GM19467 (cell line): ENCODE measurements around the gene IL36RN.
"Not testable (repeated sequence)": the region's sequence is repeated elsewhere in the genome, so short reads cannot be mapped to it uniquely, and the experiment has no call there.

Experiments
- ATAC-seq: cut with Tn5 transposase; IDR thresholded peaks from one replicate; pipeline ENCODE4 v1.9.1; 2021; ENCODE audit warnings: mild to moderate bottlenecking, moderate library complexity; ENCODE audit not compliant: unreplicated experiment

Gene IL36RN

DNA sequence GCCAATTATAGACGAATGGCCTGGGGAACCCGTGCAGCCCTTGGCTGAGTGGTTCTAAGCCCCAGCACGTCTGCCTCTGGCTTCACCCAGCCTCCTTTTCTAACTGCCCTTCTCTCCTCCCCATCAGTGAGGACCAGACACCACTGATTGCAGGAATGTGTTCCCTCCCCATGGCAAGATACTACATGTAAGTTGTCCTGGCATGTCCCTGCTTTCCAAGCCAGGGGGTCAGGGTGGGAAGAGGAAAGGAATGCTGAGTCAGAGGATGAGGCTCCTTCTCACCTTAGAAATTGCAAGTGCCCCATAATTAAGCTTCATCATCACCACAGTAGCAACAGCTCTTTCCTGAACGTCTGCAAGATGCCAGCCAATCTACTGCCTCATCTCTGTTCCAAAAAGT lies 13.6 kb downstream of the IL36RN start:
- no peak for ATAC-seq

DNA sequence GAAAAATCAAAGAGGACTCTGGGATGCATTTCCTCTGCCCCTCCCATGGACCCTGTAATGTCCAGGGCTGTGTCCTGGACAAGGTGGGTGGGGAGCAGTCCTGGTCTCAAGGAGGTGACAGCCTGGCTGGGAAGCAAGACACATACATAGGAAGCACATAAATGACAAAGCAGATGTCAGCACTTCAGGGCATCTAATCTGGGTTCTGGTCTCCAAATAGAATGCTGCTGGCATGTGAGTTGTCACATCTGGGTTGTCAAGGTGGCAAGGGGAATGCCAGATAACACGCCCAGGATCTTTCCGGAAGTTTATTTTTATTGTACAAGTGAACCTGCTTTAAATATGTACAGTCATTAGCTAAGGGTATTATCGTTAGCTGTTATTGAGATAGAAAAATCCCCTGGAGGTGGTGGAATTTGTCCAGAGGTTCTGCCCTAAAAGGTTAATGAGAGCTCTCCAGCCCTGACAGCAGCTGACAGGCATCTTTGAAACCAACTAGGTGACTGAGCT lies 14.4 kb downstream of the IL36RN start:
- no peak for ATAC-seq

DNA sequence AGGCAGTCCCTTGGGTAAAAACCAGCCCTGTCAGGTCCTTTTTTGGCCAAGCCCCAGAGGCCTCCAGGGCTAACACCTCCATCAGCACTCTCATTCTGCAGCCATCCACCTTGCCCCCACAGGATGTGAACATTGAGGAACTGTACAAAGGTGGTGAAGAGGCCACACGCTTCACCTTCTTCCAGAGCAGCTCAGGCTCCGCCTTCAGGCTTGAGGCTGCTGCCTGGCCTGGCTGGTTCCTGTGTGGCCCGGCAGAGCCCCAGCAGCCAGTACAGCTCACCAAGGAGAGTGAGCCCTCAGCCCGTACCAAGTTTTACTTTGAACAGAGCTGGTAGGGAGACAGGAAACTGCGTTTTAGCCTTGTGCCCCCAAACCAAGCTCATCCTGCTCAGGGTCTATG lies 16.0 kb downstream of the IL36RN start:
- no peak for ATAC-seq

DNA sequence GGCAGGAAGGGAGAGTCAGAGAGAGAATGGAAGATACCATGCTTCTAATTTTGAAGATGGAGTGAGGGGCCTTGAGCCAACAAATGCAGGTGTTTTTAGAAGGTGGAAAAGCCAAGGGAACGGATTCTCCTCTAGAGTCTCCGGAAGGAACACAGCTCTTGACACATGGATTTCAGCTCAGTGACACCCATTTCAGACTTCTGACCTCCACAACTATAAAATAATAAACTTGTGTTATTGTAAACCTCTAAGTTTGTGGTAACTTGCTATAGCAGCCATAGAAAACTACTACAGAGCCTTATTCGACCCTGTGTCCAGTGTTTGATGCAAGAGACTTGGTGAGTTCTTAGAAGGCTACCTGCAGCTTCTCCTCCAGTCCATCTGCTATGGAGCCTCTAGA lies 16.6 kb downstream of the IL36RN start:
- no peak for ATAC-seq

DNA sequence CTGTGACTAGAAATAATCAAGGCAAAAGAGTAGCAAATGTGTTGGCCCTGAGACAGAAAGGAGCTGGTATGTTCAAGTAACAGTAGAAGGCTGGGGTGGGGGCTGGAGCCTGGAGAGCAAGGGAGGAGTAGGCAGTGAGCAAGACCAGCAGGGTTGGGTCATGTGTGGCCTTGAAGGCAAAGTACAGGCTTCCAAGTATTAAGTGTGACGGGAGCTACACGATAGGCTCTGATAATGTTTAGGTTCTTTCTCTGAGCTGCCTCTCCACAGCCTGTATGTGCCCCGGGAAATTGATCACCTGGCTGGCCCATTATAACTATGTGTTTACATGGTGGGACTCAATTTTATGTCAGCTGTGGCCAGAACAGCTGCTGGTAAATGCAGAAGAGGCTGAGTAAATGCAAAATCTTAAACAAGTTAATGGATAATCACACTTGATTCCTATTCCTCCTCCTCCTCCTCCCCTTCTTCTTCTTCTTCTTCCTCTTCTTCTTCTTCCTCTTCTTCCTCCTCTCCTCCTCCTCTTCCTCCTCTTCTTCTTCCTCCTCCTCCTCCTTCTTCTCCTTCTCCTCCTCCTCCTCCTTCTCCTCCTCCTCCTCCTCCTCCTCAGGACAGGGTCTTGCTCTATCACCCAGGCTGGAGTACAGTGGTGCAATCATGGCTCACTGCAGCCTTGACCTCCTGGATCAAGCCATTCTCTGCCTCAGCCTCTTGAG lies 18.1 kb downstream of the IL36RN start:
- ATAC-seq: no peak

DNA sequence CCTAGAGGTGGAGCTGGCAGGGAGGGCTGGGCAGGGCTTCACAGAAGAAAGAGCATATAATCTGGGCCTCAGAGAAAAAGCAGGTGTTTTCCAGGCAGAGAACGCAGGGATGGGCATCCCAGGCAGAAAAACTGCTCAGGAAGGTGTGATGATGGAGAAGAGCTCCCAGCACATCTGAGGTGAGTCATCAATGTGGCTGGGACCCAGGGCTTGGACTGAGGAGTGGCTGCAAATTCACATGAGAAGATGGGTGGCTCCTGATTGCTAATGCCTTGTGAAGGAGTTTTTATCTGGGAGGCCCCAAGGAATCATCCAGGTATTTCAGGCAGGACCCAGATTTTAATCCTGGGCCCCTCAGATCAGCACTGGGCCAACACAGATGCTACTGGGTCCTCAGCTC lies 18.9 kb downstream of the IL36RN start:
- no peak for ATAC-seq

DNA sequence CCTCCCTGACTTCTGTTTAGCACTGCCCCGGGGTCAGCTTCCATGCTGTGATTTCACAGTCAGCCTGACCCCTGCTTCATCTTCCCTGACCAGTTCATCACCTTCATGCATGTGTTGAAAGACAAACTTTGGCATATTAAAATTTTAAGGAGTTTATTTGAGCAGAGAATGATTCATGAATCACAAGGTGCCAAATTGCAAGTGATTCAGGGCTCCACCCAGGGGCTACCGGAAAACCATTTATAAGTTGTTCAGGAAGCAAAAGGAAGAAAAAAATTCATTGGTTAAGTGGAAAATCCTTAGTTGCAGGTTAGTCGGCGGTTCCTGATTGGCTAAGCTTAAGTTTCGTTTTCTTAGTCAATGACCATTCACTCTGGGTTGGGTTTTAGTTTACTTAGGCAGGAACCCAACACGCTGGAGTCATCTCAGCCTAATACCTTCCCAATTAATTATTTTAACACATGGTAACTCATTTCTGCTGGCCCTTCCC lies 19.4 kb downstream of the IL36RN start:
- no peak for ATAC-seq

DNA sequence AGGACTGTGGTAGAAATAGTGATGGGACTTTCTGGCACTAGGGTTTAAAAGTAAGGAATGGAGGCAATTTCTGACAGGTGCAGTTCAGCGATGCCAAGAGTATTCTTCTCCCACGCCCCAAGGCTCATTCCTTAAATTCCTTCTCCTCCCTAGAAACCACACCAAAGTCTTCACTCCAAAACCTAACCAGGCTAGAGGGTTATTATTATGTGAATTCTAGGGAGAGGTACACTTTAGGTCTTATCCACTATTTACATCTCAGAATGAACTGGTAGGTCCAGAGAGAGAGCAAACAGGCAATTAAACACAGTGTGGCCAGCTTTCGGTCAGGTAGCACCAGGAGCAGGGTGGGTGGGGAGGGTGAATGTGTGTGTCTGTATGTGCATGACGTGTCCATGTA lies 20.1 kb downstream of the IL36RN start:
- ATAC-seq: no peak

DNA sequence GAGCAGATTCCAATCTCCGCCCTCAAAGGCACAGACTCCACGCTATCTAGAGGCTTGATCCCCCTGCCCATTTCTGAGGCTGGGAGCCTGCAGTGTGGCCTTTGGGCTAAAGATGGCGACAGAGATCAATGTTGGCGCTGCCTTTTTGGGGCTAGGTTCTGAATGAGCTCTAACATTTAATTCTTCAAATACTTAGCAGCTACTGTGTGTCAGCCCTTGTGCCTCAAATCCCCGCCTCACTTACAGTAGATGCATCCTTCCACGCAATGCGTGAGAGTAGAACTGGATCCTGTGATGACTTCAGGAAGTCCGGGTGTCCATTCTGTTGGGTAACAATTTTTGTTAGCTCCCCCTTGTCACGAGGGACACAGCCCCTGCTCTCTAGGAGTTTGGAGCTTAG lies 21.1 kb downstream of the IL36RN start:
- no peak for ATAC-seq

DNA sequence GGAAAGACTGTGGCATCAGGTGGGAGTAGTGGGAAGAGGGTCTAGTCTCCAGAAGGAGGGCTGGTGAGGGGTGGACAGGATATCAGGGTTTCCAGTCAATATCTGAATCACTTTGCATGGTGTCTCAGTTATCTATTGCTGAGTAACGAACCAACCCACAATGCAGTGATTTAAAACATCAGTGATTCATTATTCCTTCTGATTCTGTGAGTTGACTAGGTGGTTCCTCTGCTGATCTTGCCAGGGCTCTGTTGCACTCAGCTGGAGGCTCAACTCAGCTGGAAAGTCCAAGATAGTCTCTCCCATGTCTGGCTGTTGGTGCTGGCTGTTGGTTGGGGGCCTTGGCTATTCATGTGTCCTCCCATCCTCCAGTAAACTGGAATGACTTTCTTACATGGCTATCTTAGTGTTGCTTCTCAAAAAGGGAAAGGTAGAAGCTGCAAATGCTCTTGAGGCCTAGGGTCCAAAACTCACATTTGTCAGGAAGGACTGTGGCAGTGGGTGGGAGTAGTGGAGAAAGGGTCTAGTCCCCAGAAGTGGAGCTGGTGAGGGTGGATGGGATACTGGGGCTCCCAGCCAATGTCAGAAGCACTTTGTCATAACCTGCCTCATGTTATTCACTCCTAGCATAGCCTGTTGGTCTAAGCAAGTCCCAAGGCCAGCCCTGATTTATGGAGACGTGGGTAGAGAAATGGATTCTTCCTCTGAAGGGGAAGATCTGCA lies 22.7 kb downstream of the IL36RN start:
- no peak for ATAC-seq

DNA sequence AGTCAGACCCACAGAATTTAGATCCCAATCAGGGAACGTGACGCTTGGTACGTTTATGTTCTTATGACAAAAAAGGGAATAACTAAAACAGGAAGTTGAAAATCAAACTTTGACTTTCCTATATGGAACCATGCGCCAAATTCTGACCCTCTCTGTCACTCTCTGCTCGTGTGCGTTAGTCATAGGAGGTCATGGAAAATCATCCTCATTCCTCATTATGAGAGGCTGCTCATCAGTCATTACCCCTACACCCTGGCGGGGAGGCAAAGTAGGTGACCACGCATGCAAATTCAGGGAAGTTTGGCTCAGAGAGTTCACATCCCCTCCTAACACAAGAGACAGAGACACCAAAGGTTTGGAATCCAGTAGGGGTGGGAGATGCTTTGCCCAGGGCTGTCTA lies 24.3 kb downstream of the IL36RN start:
- ATAC-seq: no peak

DNA sequence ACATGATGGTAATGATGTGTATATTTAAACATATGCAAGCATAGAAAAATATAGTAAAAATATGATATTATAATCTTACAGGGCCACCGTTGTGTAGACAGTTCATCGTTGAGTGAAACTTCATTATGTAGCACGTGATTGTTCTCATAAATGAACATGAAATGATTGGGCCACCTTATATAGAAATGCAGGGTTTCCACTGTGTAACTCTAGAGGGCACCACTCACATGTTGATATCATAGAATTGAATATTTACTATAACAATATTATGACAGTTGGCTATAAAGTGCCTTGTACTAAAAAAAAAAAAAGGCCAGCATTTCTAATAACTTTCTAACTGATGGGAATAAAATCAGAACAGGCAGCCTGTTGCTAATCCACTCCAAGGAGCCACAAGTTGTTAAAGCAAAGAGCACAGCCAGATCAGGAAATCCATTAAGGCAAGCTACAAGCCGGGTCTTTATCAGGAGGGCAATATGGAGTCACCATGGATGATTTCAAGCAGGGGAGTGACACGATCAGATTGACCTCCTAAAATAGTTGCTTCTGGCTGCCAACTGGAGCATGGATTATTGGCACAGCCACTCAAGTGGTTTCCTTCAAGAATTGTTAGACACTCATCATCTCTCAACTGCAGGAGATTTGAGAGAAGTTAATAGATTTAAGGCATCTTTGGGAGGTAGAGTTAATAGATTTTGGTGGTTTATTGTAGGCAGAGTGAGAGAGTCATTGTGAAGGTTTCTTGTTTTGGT lies 25.4 kb downstream of the IL36RN start:
- ATAC-seq: no peak

DNA sequence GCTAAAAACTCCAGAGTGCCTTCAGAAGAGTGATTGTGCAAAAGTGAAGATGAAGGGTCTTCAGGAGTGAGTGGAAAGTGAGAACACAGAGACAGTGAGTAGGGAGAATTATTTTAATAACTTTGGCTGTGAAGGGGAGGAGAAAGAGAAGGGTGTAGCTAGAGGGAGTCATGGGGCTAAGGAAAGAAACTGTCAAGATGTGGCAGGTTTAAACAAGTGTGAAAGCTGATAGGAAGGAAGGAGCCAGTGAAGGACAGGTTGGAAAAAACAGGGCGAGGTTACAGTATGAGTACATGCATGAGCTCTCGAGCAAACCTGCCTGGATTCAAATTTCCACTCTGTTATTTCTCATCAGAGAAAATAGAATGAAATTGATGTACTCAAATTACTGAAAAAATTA lies 26.5 kb downstream of the IL36RN start:
- ATAC-seq: no peak

DNA sequence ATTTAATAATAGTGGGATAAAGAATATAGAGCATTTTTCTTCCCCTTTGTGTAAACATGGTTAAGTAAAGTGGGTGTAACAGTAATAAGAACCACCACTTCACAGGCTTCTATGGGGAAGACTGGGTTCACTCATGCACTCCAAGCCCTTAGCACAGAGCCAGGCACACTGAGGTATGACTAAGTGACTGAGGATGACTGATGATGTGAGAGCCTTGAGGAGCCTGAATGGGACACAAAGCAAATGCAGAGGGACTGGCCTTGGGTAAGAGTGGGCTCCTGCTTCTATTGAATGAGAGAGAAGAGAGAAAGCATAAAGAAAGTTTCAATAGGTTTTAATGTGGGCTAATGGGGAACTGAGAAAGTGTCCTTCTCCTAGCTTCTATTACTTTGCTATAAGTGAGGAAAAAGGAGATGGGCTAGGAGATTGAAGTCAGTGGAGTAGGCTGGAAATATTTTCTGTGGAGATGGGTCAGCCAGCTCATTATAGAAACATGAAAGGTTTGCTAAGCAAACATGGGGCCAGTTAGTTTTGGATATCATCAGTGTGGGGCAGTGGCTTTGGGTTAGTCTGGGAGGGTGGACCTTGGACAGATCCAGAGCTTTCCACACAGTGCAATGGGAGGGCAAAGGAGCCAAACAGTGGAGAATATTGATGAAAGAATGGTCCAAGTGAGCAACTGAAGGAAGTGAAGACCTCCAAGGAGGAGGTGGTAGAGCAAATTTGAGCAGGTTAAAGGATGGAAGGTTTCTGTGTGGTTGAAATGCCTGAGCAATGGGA lies 29.4 kb downstream of the IL36RN start:
- ATAC-seq: no peak

DNA sequence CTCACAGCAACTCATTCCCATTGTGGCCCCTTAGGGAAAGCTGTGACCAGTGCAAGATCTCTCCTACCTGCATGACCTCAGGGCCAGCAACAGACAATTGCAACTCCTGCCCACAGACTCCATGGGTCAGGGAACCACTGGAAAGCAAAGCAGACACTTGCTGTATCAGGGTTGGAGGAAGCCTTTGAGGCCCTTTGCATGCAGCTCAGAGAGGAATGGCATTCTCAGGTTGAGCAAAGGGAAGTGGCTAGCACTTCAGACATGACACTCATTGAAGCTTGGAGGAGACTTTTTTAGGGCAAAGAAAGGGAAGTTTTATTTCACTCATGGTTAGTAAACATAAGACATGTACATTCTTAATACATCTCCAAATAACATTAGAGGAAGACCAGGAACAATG lies 30.9 kb downstream of the IL36RN start:
- ATAC-seq: no peak

DNA sequence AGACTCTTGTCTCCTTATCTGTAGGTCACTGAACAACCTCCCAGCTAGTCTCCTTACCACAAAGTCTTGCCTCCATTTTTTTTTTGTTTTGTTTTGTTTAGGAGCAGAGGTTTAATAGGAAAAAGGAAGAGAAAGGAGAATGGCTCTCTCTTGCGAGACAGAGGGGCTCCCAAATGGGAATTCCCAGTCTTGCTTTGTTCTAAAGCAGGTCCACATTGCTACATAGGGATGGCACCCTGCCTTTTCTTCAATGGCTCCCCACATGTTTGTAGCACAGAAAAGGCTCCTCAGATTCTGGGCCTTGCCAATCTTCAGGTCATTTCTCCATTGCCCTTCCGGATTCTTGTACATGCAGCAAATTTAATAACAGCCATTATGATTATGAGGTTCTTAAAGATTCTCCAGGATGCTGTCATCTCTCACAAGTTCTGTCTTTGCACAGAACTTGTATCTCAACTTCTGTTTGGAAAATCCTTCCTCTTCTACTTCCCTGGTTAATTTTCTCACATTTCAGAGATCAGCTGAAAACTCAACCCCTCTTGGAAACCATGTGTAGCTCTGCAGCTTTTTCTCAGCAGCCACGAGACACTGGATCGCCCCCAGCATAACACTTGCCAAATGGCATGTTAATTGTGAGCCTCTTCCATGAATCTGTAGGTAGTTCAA lies 32.4 kb downstream of the IL36RN start:
- ATAC-seq: no peak

DNA sequence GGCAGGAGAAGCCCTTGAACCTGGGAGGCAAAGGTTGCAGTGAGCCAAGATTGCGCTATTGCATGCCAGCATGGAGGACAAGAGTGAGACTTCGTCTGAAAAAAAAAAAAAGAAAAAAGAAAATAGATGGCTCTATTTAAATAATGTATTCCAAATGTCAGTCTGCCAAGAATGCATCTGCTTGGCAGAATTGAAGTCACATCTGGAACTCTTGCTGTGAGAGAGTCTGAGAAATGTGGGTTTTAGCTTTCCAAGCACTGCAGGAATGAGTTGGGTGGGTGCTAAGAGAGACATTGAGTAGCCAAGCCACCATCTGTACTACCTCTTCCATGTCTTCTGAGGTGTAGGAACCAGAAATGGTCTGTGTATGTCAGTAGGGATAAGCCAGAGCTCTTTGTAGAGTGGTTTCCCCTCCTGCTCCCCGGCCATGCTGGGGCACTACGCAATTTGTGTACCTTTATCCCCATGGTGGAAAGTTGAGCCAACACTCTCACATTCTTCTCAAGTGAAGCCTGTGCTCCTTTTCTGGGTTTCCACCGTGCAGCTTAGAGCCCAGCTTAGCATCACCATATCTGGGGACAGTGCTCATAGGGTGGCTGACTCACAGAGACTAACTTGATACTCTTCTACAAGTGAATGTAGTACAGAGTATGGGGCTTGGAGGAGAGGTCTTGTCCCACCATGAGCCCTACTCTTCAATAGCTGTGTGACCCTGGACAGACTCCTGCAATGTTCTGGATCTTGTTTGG lies 34.0 kb downstream of the IL36RN start:
- ATAC-seq: no peak

DNA sequence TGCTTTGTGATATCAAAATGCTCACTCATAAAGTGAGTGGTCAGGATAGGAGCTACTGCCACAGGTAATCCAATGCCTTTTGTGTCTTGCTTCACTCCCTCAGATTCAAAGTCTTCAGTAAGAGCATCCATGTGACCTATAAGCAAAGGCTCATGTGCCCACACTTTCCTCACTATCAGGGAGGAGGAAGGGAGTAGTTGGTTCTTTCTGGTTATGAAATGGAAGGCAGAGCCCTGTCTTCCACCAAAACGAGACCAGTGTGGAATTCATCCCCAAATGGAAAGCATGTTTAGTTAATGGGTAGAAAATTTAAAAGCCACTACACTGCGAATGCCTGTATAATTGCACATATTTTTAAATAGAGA lies 34.6 kb downstream of the IL36RN start:
- ATAC-seq: no peak

DNA sequence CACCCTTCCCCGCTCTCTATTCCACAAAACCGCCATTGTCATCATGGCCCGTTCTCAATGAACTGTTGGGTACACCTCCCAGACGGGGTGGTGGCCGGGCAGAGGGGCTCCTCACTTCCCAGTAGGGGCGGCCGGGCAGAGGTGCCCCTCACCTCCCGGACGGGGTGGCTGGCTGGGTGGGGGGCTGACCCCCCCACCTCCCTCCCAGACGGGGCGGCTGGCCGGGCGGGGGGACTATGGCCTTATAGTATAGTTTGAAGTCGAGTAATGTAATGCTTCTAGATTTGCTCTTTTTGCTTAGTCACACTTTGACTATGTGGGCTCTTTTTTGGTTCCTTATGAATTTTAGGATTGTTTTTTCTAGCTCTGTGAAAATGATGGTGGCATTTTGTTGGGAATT lies 37.3 kb downstream of the IL36RN start:
- ATAC-seq: not testable (repeated sequence)
